Parathyroid adenoma (tissue), 2 donors: ENCODE measurements around the gene HKDC1.

Experiments
- H2AFZ ChIP-seq: fragments of 300-600 bp; sonication (generic); one replicate; pipeline ENCODE4 v1.7.0; 2017; ENCODE audit warnings: antibody characterized with exemption, mild to moderate bottlenecking
- H3K27ac ChIP-seq: fragments of 300-600 bp; sonication (generic); one replicate; pipeline ENCODE4 v1.7.0; 2017
- H3K27me3 ChIP-seq: fragments of 300-600 bp; sonication (generic); one replicate; pipeline ENCODE4 v1.7.0; 2017; ENCODE audit warnings: low read length; ENCODE audit not compliant: control insufficient read depth, insufficient read depth
- H3K36me3 ChIP-seq: fragments of 300-600 bp; sonication (generic); one replicate; pipeline ENCODE4 v1.7.0; 2017; ENCODE audit warnings: low read length; ENCODE audit not compliant: control insufficient read depth, insufficient read depth
- H3K4me1 ChIP-seq: fragments of 300-600 bp; sonication (generic); one replicate; pipeline ENCODE4 v1.7.0; 2017; ENCODE audit warnings: control low read depth
- H3K4me2 ChIP-seq: fragments of 300-600 bp; sonication (generic); one replicate; pipeline ENCODE4 v1.7.0; 2017; ENCODE audit warnings: low read length
- H3K4me3 ChIP-seq: fragments of 300-600 bp; sonication (generic); one replicate; pipeline ENCODE4 v1.7.0; 2017; ENCODE audit warnings: low read depth, low read length
- H3K79me2 ChIP-seq: fragments of 300-600 bp; sonication (generic); one replicate; pipeline ENCODE4 v1.7.0; 2017; ENCODE audit warnings: control low read depth
- H3K9ac ChIP-seq: fragments of 300-600 bp; sonication (generic); one replicate; pipeline ENCODE4 v1.7.0; 2017; ENCODE audit warnings: mild to moderate bottlenecking
- H3K9me3 ChIP-seq: fragments of 300-600 bp; sonication (generic); one replicate; pipeline ENCODE4 v1.7.0; 2017; ENCODE audit warnings: low read length; ENCODE audit not compliant: control insufficient read depth
- TF ChIP-seq, protein P1 (sequence below): fragments of 300-600 bp; sonication (generic); IDR thresholded peaks from one replicate; pipeline ENCODE4 v1.7.0; 2017; ENCODE audit warnings: antibody characterized with exemption, mild to moderate bottlenecking
- donor health status: primary hyperparathyroidism.

The HKDC1 gene

DNA sequence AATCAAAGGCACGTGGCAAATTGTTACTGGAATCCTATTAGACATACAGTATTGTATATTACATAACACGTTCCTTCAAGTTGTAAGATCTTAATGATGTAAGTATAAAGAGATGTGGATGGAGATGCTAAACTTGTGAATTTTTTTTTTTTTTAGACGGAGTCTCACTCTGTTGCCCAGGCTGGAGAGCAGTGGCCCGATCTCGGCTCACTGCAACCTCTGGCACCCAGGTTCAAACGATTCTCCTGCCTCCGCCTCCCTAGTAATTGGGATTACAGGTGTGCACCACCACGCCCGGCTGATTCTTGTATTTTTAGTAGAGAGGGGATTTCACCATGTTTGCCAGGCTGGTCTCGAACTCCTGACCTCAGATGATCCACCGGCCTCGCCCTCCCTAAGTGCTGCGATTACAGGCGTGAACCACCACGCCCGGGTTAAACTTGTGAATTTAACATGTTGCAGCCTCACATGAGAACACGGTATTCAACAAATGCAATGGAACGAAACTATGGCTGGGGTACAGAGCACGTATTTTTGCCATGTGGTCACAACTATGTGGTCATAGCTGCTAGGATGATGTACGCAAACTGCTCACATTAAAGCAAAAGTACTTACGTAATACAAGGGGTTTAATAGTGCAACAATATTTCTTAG lies 40.9 kb upstream of the HKDC1 start:
- Histone ChIP-seq H3K36me3 (no peaks in the 10 kb centered on the region), H3K4me3 (peak overlapping the region; percentile 98), H3K4me1 (no peaks in the 10 kb centered on the region), H2AFZ (peak overlapping the region; percentile 89), H3K27me3 (no peaks in the 10 kb centered on the region), H3K9ac (no peak overlapping the region), H3K4me2 (peak overlapping the region; percentile 99), H3K27ac (peak overlapping the region; percentile 91), H3K79me2 (peaks cover 29% of the 10 kb centered on the region), H3K9me3 (no peaks in the 10 kb centered on the region)
- TF ChIP-seq, protein P1, sequence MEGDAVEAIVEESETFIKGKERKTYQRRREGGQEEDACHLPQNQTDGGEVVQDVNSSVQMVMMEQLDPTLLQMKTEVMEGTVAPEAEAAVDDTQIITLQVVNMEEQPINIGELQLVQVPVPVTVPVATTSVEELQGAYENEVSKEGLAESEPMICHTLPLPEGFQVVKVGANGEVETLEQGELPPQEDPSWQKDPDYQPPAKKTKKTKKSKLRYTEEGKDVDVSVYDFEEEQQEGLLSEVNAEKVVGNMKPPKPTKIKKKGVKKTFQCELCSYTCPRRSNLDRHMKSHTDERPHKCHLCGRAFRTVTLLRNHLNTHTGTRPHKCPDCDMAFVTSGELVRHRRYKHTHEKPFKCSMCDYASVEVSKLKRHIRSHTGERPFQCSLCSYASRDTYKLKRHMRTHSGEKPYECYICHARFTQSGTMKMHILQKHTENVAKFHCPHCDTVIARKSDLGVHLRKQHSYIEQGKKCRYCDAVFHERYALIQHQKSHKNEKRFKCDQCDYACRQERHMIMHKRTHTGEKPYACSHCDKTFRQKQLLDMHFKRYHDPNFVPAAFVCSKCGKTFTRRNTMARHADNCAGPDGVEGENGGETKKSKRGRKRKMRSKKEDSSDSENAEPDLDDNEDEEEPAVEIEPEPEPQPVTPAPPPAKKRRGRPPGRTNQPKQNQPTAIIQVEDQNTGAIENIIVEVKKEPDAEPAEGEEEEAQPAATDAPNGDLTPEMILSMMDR: no peak

DNA sequence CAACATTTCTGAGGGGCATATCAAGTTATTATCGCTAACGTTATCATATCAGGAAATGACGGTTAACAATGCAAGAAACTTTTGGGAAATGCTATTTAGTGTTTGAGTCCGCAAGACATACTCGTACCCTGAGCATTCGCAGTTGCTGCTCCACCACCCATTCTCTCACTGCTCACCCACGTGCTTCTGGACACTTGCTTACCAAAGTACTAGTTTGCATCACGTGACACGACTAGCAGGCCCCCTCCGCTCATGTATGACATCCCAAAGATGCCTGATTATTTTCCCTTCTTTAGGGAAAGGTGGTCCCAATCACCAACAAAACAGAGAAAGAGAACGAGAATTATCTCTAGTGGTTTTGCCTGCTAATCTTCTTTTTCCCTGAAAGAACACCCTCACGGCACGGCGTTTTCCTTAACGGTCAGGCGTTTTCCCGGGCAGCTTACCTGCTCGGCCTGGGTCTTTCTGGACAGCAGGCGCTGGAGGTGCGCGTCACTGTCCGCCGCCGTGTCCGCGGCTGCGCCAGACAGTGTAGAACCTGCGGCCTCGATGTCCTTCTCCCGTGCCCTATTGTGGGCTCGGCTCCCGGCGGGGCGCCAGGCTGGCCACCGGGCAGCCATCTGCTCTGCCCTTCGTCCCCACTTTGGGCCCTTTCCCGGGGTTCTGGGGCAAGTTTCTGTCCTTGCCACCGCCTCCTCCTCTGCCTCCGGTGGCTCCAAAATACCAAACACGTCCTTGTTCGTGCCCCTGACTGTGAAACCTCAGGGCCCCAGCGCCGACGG lies 40.2 kb upstream of the HKDC1 start, which contains the start of gene SUPV3L1:
TSS of gene SUPV3L1 (plus strand) at position 492 of the 782 bp plus-strand sequence. CDS start at position 550, 58 bp downstream.
- Histone ChIP-seq H3K4me2 (peak within 1 kb of the TSS; percentile 99), H3K36me3 (no peaks in the 10 kb centered on the region), H3K9me3 (no peaks in the 10 kb centered on the region), H3K27me3 (no peaks in the 10 kb centered on the region), H3K9ac (peak within 1 kb of the TSS; percentile 79), H2AFZ (peak within 1 kb of the TSS; percentile 89), H3K4me1 (no peaks in the 10 kb centered on the region), H3K79me2 (peaks cover 29% of the 10 kb centered on the region), H3K4me3 (peak within 1 kb of the TSS; percentile 98), H3K27ac (peak within 1 kb of the TSS; percentile 91)
- TF ChIP-seq, protein P1: no peak

DNA sequence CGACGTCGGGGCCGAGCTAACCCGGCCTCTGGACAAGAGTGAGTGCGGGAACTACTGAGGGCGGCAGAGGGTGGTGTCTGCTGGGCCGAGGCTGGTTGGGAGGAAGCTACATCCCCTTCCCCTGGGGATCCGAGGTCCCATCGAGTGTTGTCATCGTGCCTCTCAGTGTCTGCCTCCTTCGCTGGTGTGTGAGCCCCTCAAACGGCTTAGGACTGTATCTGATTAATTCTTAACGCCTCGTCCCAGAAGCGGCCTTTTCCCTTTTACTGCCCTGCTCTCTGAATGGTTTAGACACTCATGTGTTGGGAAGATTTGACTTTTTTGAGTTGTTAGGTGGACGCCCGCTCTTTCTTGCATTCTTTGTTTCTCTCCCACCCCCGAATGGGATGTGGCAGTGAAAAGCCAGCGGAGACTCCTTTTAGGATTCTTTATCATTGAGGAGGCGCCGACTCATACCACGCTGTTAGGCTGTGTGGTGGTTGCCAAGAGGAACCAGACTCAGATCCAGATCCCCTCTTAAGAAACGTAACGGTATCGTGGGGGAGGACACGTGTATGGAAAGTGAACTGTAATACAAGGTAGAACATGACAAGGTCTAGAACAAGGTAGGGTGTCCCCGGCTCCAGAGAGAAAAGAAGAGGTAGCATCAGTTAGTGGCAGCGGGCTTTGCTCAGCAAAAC lies 39.5 kb upstream of the HKDC1 start:
- H3K9ac ChIP-seq: peak overlapping the region; percentile 79
- peaks cover 29% of the 10 kb centered on the region for H3K79me2 ChIP-seq
- H3K4me1 ChIP-seq: no peaks in the 10 kb centered on the region
- no peaks in the 10 kb centered on the region for H3K27me3 ChIP-seq
- no peaks in the 10 kb centered on the region for H3K9me3 ChIP-seq
- H2AFZ ChIP-seq: peak overlapping the region; percentile 89
- no peaks in the 10 kb centered on the region for H3K36me3 ChIP-seq
- peak overlapping the region; percentile 98 for H3K4me3 ChIP-seq
- peak overlapping the region; percentile 91 for H3K27ac ChIP-seq
- H3K4me2 ChIP-seq: peak overlapping the region; percentile 99
- TF ChIP-seq, protein P1: no peak

DNA sequence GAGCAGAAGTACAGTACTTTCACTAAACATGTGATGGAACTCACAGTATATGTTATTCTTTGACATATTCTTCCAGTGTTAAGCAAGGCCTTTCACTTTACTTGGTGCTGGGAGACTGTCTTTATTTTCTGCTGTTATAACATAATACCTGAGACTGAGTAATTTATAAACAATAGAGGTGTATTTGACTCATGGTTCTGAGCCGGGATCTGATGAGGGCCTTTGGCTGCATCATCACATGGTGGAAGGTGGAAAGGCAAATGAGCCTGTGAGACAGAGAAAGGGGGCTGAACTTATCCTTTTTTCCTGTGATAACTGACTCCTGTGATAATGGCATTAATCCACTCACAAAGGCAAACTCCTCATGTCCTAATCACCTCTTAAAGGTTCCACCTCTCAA lies 38.7 kb upstream of the HKDC1 start:
- H3K9ac ChIP-seq: no peak overlapping the region
- H2AFZ ChIP-seq: no peak overlapping the region
- H3K4me2 ChIP-seq: peak overlapping the region; percentile 99
- peaks cover 29% of the 10 kb centered on the region for H3K79me2 ChIP-seq
- no peaks in the 10 kb centered on the region for H3K36me3 ChIP-seq
- H3K4me1 ChIP-seq: no peaks in the 10 kb centered on the region
- H3K4me3 ChIP-seq: no peak overlapping the region
- H3K9me3 ChIP-seq: no peaks in the 10 kb centered on the region
- TF ChIP-seq, protein P1: no peak
- H3K27me3 ChIP-seq: no peaks in the 10 kb centered on the region
- no peak overlapping the region for H3K27ac ChIP-seq
